T-cell (primary cell): ENCODE data around the gene RILPL1. TPM values are rescaled to one million over a fixed set of nuclear protein-coding genes. Genes with fewer than 3 reads are reported as not detected.
"Not testable (repeated sequence)": the region's sequence is repeated elsewhere in the genome, so short reads cannot be mapped to it uniquely, and the experiment has no call there.

Experiments
- ATAC-seq, 4 experiments: fragments of 200-7000 bp in 3 of 4; fragments of 150-1000 bp in 1 of 4; cut with Tn5 transposase; replicated peaks in 1 of 4; 1 replicate in 3 of 4; 2 replicates in 1 of 4; pipeline ENCODE4 v1.10.0; 2021; ENCODE audit warnings: moderate library complexity in 3 of 4, mild to moderate bottlenecking in 2 of 4, moderate number of reproducible peaks in 1 of 4
- CTCF ChIA-PET, 2 donors: fragments of 300-600 bp; sonication (Branson Sonifier 250); formaldehyde crosslinking; loops; one replicate each; lab custom pipeline; 2022; ENCODE audit warnings: antibody characterized with exemption in 2 of 2; lab: Charles Lee
- POLR2A ChIA-PET, 2 donors: fragments of 300-600 bp; sonication (Branson Sonifier 250); formaldehyde crosslinking; loops; one replicate each; lab custom pipeline; 2022; ENCODE audit warnings: antibody characterized with exemption in 2 of 2; lab: Charles Lee
- DNase-seq, 35 experiments: peaks; one replicate each; pipeline versions ENCODE4 v3.0.0 to v3.0.0-alpha.2; 2013 to 2023
- H3K27ac ChIP-seq: one replicate; pipeline ENCODE4 v1.5.1; 2013; ENCODE audit warnings: low read length
- H3K27me3 ChIP-seq, 2 experiments: replicated peaks in 1 of 2; 1 replicate in 1 of 2; 2 replicates in 1 of 2; pipeline versions ENCODE4 v1.6.1 to v1.7.0; 2013; ENCODE audit warnings: low read length in 1 of 2, mixed read lengths in 1 of 2; ENCODE audit not compliant: control insufficient read depth in 2 of 2, insufficient read depth in 2 of 2; ENCODE audit errors: extremely low read depth in 1 of 2
- H3K36me3 ChIP-seq, 2 donors: 1 replicate in 1 of 2; 2 replicates in 1 of 2; pipeline versions ENCODE4 v1.6.1 to v1.7.0; 2013; ENCODE audit warnings: low read length in 1 of 2; ENCODE audit not compliant: control insufficient read depth in 2 of 2, insufficient read depth in 1 of 2; ENCODE audit errors: extremely low read depth in 1 of 2
- H3K4me1 ChIP-seq, 2 experiments: 1 replicate in 1 of 2; 2 replicates in 1 of 2; pipeline versions ENCODE4 v1.6.1 to v1.7.0; 2013; ENCODE audit warnings: low read length in 2 of 2, mixed read lengths in 1 of 2; ENCODE audit not compliant: insufficient read depth in 2 of 2, control insufficient read depth in 1 of 2; ENCODE audit errors: extremely low read depth in 1 of 2
- H3K4me3 ChIP-seq, 2 donors: 1 replicate in 1 of 2; 2 replicates in 1 of 2; pipeline versions ENCODE4 v1.5.1 to v1.7.0; 2013; ENCODE audit warnings: mild to moderate bottlenecking in 2 of 2, low read length in 1 of 2, moderate library complexity in 1 of 2; ENCODE audit not compliant: control insufficient read depth in 1 of 2; ENCODE audit errors: extremely low read depth in 1 of 2
- H3K9me3 ChIP-seq: 2 replicates; pipeline ENCODE4 v1.7.0; 2013
- H3K27ac Mint-ChIP-seq, 2 donors: one replicate each; pipeline ENCODE4 v1.8.0; 2020 to 2021; ENCODE audit warnings: mild to moderate bottlenecking in 2 of 2, mixed read lengths in 2 of 2
- H3K27me3 Mint-ChIP-seq, 2 donors: one replicate each; pipeline ENCODE4 v1.8.0; 2021 to 2022; ENCODE audit warnings: mixed read lengths in 2 of 2
- H3K36me3 Mint-ChIP-seq: one replicate; pipeline ENCODE4 v1.8.0; 2021; ENCODE audit warnings: mixed read lengths
- H3K4me1 Mint-ChIP-seq, 3 donors: one replicate each; pipeline ENCODE4 v1.8.0; 2020 to 2022; ENCODE audit warnings: mixed read lengths in 3 of 3, mild to moderate bottlenecking in 1 of 3
- H3K4me3 Mint-ChIP-seq, 3 donors: one replicate each; pipeline ENCODE4 v1.8.0; 2020 to 2022; ENCODE audit warnings: mild to moderate bottlenecking in 3 of 3, mixed read lengths in 3 of 3, moderate library complexity in 3 of 3
- H3K9me3 Mint-ChIP-seq, 3 donors: one replicate each; pipeline ENCODE4 v1.8.0; 2020 to 2022; ENCODE audit warnings: mixed read lengths in 3 of 3
- WGBS: methylation state at CpG from one replicate; pipeline ENCODE4 v1.1.5; 2013; ENCODE audit warnings: missing lambda C conversion rate; ENCODE audit not compliant: insufficient coverage; 5-methylcytosine and 5-hydroxymethylcytosine counted together
- total RNA-seq, 35 experiments: library from RNA in 6 of 35; stranded (reverse) in 6 of 35; fragments of 120-200 nt in 1 of 35; gene quantifications; one replicate each; pipeline versions ENCODE4 v1.2.1 to v1.2.4 and lab custom pipeline; 2013 to 2026

Gene RILPL1
- total RNA-seq, 5 donors from 2014 or later (not counting 1 experiment from before 2014, with no cell fraction given) = 2.8 to 8.9 (median 6.1) TPM

DNA sequence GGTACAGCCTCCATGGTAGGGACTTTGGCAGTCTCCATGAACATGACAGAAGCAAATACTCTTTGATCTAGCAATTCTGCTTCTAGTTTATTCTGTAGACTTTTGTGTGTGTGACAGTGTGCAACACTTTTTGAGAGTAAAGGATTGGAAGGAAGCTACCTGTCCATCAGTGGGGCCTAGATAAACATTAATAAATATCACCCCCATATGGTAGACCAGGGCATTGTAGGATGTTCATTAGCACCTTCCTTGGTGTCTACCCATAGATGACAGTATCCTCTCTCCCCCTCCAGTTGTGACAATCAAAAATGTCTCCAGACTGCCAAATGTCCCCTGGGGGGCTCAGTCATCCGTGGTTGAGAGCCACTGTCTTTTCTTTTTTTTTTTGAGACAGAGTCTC, 64.7 kb downstream of the RILPL1 start:
- ATAC-seq (peak; percentile 64 to 81 (median 68)), DNase-seq (peak in 1 of 35 experiments; percentile 51)
- no peaks in the 10 kb centered on the region for H3K9me3 Mint-ChIP-seq
- Histone ChIP-seq H3K27ac (no peak overlapping the region), H3K36me3 (peaks cover 14 to 44% of the 10 kb centered on the region in 2 donors), H3K27me3 (no peaks in the 10 kb centered on the region), H3K4me1 (no peaks in the 10 kb centered on the region), H3K4me3 (no peak overlapping the region), H3K9me3 (no peaks in the 10 kb centered on the region)
- peaks cover 42% of the 10 kb centered on the region for H3K36me3 Mint-ChIP-seq
- POLR2A ChIA-PET = interaction anchor here (0.6 kb wide), 2 partner anchors 48 to 425 kb away, joined by 4 read pairs; no protein-coding TSS in a partner anchor
- H3K27me3 Mint-ChIP-seq = no peaks in the 10 kb centered on the region
- H3K4me3 Mint-ChIP-seq = no peak overlapping the region
- CTCF ChIA-PET = interaction anchor here (0.6 to 0.7 kb wide), 4 partner anchors 45 to 143 kb away, joined by 3 to 7 read pairs (median 4); no protein-coding TSS in a partner anchor
- WGBS = 29% methylated on average over 1 of the region's 1 CpG
- H3K27ac Mint-ChIP-seq = peak overlapping the region; percentile 28 to 36
- peaks cover 14 to 25% (median 15%) of the 10 kb centered on the region in 3 donors for H3K4me1 Mint-ChIP-seq

DNA sequence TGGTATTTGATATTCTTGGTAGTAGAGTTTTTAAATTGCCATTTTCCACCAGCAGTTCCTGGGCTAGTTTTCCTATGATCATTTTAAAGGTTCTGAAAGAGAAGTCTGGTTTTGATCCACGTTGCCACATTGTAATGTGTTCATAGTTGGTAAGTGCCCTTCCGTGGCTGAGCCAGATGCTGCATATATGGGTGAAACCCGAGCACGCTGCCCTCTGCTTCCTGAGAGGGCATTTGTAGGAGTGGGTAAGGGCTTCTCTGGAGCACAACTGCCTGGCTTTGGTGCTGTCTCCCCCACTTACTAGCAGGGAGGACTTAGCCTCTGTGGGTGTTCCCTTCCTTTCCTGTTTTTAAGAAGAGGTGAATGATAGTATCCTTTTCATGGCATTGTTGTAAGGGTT, 68.4 kb downstream of the RILPL1 start:
- H3K4me1 Mint-ChIP-seq = peaks cover 31 to 41% (median 34%) of the 10 kb centered on the region in 3 donors
- DNase-seq (no peak), ATAC-seq (no peak)
- H3K27ac ChIP-seq = no peak overlapping the region
- peaks cover 33% of the 10 kb centered on the region for H3K36me3 Mint-ChIP-seq
- no peaks in the 10 kb centered on the region for H3K27me3 ChIP-seq
- no peaks in the 10 kb centered on the region for H3K9me3 ChIP-seq
- H3K4me1 ChIP-seq = peaks cover 2 to 11% of the 10 kb centered on the region in 2 experiments
- H3K27me3 Mint-ChIP-seq = no peaks in the 10 kb centered on the region
- H3K9me3 Mint-ChIP-seq = no peaks in the 10 kb centered on the region
- 88% methylated on average over 4 of the region's 4 CpGs for WGBS
- ChIA-PET CTCF (no interaction called here), POLR2A (no interaction called here)
- H3K4me3 ChIP-seq = no peak overlapping the region
- H3K27ac Mint-ChIP-seq = no peak overlapping the region
- peaks cover 9 to 35% of the 10 kb centered on the region in 2 donors for H3K36me3 ChIP-seq
- no peak overlapping the region for H3K4me3 Mint-ChIP-seq

DNA sequence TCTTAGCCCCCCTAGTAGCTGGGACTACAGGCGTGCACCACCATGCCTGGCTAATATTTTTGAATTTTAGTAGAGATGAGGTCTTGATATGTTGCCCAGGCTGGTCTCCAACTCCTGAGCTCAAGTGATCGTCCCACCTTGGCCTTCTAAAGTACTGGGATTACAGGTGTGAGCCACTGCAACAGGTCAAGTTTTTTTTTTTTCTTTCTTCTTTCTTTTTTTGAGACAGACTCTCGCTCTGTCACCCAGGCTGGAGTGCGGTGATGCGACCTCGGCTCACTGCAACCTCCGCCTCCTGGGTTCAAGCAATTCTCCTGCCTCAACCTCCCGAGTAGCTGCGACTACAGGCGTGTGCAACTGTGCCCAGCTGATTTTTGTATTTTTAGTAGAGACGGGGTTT, 70.3 kb downstream of the RILPL1 start:
- ATAC-seq, H3K9me3 ChIP-seq, H3K9me3 Mint-ChIP-seq, H3K4me3 Mint-ChIP-seq, H3K27ac Mint-ChIP-seq, H3K4me3 ChIP-seq, POLR2A ChIA-PET, H3K27me3 ChIP-seq, H3K27ac ChIP-seq, DNase-seq, H3K27me3 Mint-ChIP-seq: not testable (repeated sequence)
- Histone ChIP-seq H3K36me3 (peaks cover 9 to 35% of the 10 kb centered on the region in 2 donors), H3K4me1 (peaks cover 5 to 27% of the 10 kb centered on the region in 2 experiments)
- WGBS = 94% methylated on average over 6 of the region's 11 CpGs
- CTCF ChIA-PET = interaction anchor here (0.7 to 0.9 kb wide), 2 partner anchors 14 to 227 kb away, joined by 4 read pairs; no protein-coding TSS in a partner anchor
- H3K4me1 Mint-ChIP-seq = peaks cover 42 to 54% (median 44%) of the 10 kb centered on the region in 3 donors
- peaks cover 33% of the 10 kb centered on the region for H3K36me3 Mint-ChIP-seq

DNA sequence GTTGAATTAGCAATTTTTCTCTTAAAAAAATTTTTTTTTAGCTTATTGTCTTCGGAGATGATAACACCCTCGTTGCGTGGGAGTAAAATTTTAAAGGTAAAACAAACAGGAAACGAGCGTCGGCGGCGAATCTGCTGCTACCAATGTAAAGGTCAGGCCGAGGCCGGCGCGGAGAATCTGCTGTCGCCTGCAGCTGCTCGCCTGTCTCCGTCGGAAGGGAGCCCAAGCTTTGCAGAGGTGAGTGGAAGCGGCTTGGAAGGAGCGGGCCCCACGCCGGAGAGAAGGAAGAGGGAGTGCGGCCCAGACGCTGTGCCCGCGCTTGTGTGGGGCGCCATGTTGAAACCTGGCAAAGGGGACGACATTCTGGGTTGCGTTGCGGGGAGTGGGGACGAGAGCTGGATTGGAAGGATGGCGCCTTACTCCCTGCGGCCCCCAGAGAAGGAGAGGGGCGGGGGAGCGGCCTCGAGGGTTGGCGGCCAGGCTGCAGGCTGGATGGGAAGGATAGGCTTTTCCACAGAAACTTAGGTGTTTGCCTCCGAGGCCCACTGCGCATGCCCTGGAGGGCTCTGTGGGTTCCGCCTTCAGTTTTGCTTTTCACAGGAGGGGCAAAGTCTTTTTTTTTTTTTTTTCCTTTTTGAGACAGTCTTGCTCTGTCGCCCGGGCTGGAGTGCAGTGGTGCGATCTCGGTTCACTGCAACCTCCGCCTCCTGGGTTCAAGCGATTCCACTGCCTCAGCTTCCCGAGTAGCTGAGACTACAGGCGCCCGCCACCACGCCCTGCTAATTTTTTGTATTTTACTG, 75.3 kb downstream of the RILPL1 start, which contains the start of gene SNRNP35:
TSS of gene SNRNP35 (plus strand) at position 160 of the 800 bp plus-strand sequence. CDS start 7,402 bp downstream, outside the sequence.
- H3K27ac ChIP-seq = peak within 1 kb of the TSS; percentile 99
- peaks cover 0 to 8% of the 10 kb centered on the region in 2 donors for H3K36me3 ChIP-seq
- 0% methylated on average over 41 of the region's 48 CpGs for WGBS
- peaks cover 7% of the 10 kb centered on the region for H3K36me3 Mint-ChIP-seq
- peak; percentile 77 to 84 (median 78) for ATAC-seq
- H3K4me1 Mint-ChIP-seq = peaks cover 31 to 39% (median 32%) of the 10 kb centered on the region in 3 donors
- peak within 1 kb of the TSS; percentile 100 for H3K27ac Mint-ChIP-seq
- no peaks in the 10 kb centered on the region for H3K27me3 Mint-ChIP-seq
- H3K4me3 ChIP-seq = peak within 1 kb of the TSS; percentile 84 to 100
- no peaks in the 10 kb centered on the region for H3K9me3 Mint-ChIP-seq
- H3K4me3 Mint-ChIP-seq = peak within 1 kb of the TSS; percentile 98 to 100 (median 100)
- H3K4me1 ChIP-seq = peaks cover 5 to 32% of the 10 kb centered on the region in 2 experiments
- H3K27me3 ChIP-seq = no peaks in the 10 kb centered on the region
- ChIA-PET CTCF (interaction anchor here (0.7 to 1.2 kb wide), 6 partner anchors 9 to 238 kb away, joined by 3 to 6 read pairs (median 4); no protein-coding TSS in a partner anchor), POLR2A (interaction anchor here (0.5 to 2.3 kb wide), 8 partner anchors 9 to 1831 kb away, joined by 3 to 7 read pairs (median 3); partner anchors contain the start of genes DDX55 (in 1 of the 2) and TMED2 (in 1 of the 2))
- peak; percentile 71 to 92 (median 83) for DNase-seq
- no peaks in the 10 kb centered on the region for H3K9me3 ChIP-seq

GRCh38 chr12:123453165-123453564, 80.4 kb downstream of the RILPL1 start:
- Mint-ChIP-seq H3K27me3 (no peaks in the 10 kb centered on the region), H3K4me1 (peaks cover 14 to 18% (median 16%) of the 10 kb centered on the region in 3 donors), H3K9me3 (no peaks in the 10 kb centered on the region), H3K27ac (no peak overlapping the region), H3K4me3 (no peak overlapping the region), H3K36me3 (no peaks in the 10 kb centered on the region)
- ATAC-seq (no peak), DNase-seq (peak in 1 of 35 experiments; percentile 17)
- CTCF ChIA-PET = interaction anchor here in 1 of 2 donors (0.7 kb wide), 1 partner anchor 250 kb away, joined by 3 read pairs; no protein-coding TSS in a partner anchor
- POLR2A ChIA-PET = no interaction called here
- H3K4me3 ChIP-seq = no peak overlapping the region
- H3K4me1 ChIP-seq = peaks cover 0 to 14% of the 10 kb centered on the region in 2 experiments
- H3K9me3 ChIP-seq = no peaks in the 10 kb centered on the region
- 92% methylated on average over 2 of the region's 3 CpGs for WGBS
- H3K36me3 ChIP-seq = no peaks in the 10 kb centered on the region
- no peak overlapping the region for H3K27ac ChIP-seq
- H3K27me3 ChIP-seq = no peaks in the 10 kb centered on the region

DNA sequence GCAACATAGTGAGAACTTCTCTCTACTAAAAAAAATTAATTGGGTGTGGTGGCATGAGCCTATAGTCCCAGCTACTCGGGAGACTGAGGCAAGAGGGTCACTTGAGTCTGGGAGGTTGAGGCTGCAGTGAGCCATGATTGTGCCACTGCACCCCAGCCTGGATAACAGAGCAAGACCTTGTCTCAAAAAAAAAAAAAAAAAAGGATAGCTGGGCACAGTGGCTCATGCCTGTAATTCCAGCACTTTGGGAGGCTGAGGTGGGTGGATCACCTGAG, 81.3 kb downstream of the RILPL1 start:
- not testable (repeated sequence) for H3K27me3 Mint-ChIP-seq, H3K27ac Mint-ChIP-seq, H3K4me3 Mint-ChIP-seq, H3K9me3 ChIP-seq, H3K36me3 ChIP-seq, H3K4me3 ChIP-seq, DNase-seq, H3K27me3 ChIP-seq, H3K27ac ChIP-seq, H3K9me3 Mint-ChIP-seq, ATAC-seq, H3K36me3 Mint-ChIP-seq
- peaks cover 17 to 22% (median 18%) of the 10 kb centered on the region in 3 donors for H3K4me1 Mint-ChIP-seq
- peaks cover 0 to 17% of the 10 kb centered on the region in 2 experiments for H3K4me1 ChIP-seq
- no CpG with 5 or more reads among the region's 1 CpG for WGBS
- POLR2A ChIA-PET = interaction anchor here (0.6 to 0.7 kb wide), 5 partner anchors 8 to 1357 kb away, joined by 3 to 7 read pairs (median 3); no protein-coding TSS in a partner anchor
- CTCF ChIA-PET = interaction anchor here in 1 of 2 donors (0.7 kb wide), 1 partner anchor 1222 kb away, joined by 4 read pairs; no protein-coding TSS in a partner anchor
